Smooth muscle cell (in vitro differentiated cells): ENCODE results near the gene AASDHPPT. TPM values are rescaled to one million over a fixed set of nuclear protein-coding genes. Genes with fewer than 3 reads are reported as not detected.

Experiments
- DNase-seq: peaks from one replicate; lab custom pipeline; 2025; ENCODE audit not compliant: unreplicated experiment; lab: John Stamatoyannopoulos, UW
- H2AFZ ChIP-seq: fragments of 200-600 bp; sonication (generic); 2 replicates; pipeline ENCODE4 v1.6.0; 2016; ENCODE audit warnings: antibody characterized with exemption, low read depth, mild to moderate bottlenecking
- H3F3A ChIP-seq: fragments of 200-600 bp; sonication (generic); 2 replicates; pipeline ENCODE4 v1.6.0; 2017; ENCODE audit warnings: antibody characterized with exemption, low read depth
- H3K27ac ChIP-seq: fragments of 200-600 bp; sonication (generic); 2 replicates; pipeline ENCODE4 v1.5.1; 2016; ENCODE audit warnings: low read depth, mild to moderate bottlenecking
- H3K27me3 ChIP-seq: fragments of 200-600 bp; sonication (generic); 2 replicates; pipeline ENCODE4 v1.6.1; 2016; ENCODE audit warnings: low read depth, mild to moderate bottlenecking
- H3K36me3 ChIP-seq: fragments of 200-600 bp; sonication (generic); 2 replicates; pipeline ENCODE4 v1.5.1; 2016; ENCODE audit warnings: low read depth
- H3K4me1 ChIP-seq: fragments of 200-600 bp; sonication (generic); 2 replicates; pipeline ENCODE4 v1.5.1; 2016; ENCODE audit warnings: low read depth
- H3K4me2 ChIP-seq: fragments of 200-600 bp; sonication (generic); 2 replicates; pipeline ENCODE4 v1.6.0; 2016; ENCODE audit warnings: mild to moderate bottlenecking
- H3K4me3 ChIP-seq: fragments of 200-600 bp; sonication (generic); 2 replicates; pipeline ENCODE4 v1.5.1; 2016; ENCODE audit warnings: mild to moderate bottlenecking
- H3K79me2 ChIP-seq: fragments of 200-600 bp; sonication (generic); 2 replicates; pipeline ENCODE4 v1.6.0; 2016; ENCODE audit warnings: low read depth, mild to moderate bottlenecking
- H3K9ac ChIP-seq: fragments of 200-600 bp; sonication (generic); 2 replicates; pipeline ENCODE4 v1.6.0; 2016; ENCODE audit warnings: low read depth
- H3K9me3 ChIP-seq: fragments of 200-600 bp; sonication (generic); replicated peaks from 2 replicates; pipeline ENCODE4 v1.5.1; 2016; ENCODE audit warnings: low read depth
- H4K20me1 ChIP-seq: fragments of 200-600 bp; sonication (generic); 2 replicates; pipeline ENCODE4 v1.6.0; 2016; ENCODE audit warnings: low read depth
- CTCF ChIP-seq: fragments of 200-600 bp; sonication (generic); IDR thresholded peaks from 2 replicates; pipeline ENCODE4 v1.5.1; 2017; ENCODE audit warnings: borderline replicate concordance, mild to moderate bottlenecking, antibody characterized with exemption; ENCODE audit not compliant: insufficient read depth, poor library complexity, severe bottlenecking
- WGBS: methylation state at CpG from one replicate; pipeline ENCODE4 v1.1.7; 2016; ENCODE audit warnings: low lambda C conversion rate; 5-methylcytosine and 5-hydroxymethylcytosine counted together
- polyA plus RNA-seq: library from polyadenylated mRNA; unstranded; fragments of >200 nt; fragmentation: Nextera tagmentation; extraction: Ambion mirVana; gene quantifications from 2 replicates; pipeline ENCODE4 v1.2.1, GENCODE V29; 2016
- total RNA-seq: library from RNA; depleted of rRNA; stranded (reverse); fragments of >200 nt; gene quantifications from 2 replicates; pipeline ENCODE4 v1.2.3, GENCODE V29; 2014

The AASDHPPT gene
- total and polyA plus RNA-seq, 2 experiments from 2014 or later = 35.6 to 78.7 TPM

DNA sequence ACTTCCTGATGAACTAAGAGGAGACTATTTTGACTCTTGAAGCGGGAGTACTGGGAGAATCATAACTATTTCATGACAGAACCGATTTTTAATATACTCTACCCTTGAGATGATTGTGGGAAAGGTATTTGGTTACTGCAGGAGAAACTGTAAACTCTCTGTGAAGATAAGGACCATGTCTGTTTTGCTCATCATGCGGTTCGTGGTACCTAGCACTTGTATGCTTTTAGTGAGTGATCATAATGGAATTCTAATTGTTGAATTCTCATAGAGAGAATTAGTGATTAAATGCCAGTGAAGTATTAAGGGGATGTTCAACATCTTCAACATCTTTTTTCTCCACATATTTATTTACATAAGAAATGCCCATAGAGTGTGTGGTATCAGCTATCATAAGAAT lies 11.4 kb downstream of the AASDHPPT start:
- H3K9me3 ChIP-seq = no peaks in the 10 kb centered on the region
- 77% methylated on average over 4 of the region's 4 CpGs for WGBS
- DNase-seq = no peak

GRCh38 chr11:106091480-106092123 lies 14.1 kb downstream of the AASDHPPT start:
- no peaks in the 10 kb centered on the region for H3K27me3 ChIP-seq
- H3K4me1 ChIP-seq = peaks cover 9% of the 10 kb centered on the region
- peaks cover 41% of the 10 kb centered on the region for H4K20me1 ChIP-seq
- peaks cover 47% of the 10 kb centered on the region for H3K79me2 ChIP-seq
- peak overlapping the region; percentile 55 for H3K27ac ChIP-seq
- H3K4me3 ChIP-seq = no peak overlapping the region
- H3F3A ChIP-seq = peaks cover 8% of the 10 kb centered on the region
- TF ChIP-seq CTCF = no peak
- peaks cover 10% of the 10 kb centered on the region for H3K36me3 ChIP-seq
- H3K9ac ChIP-seq = no peak overlapping the region
- no peak overlapping the region for H2AFZ ChIP-seq
- 13% methylated on average over 3 of the region's 3 CpGs for WGBS
- H3K9me3 ChIP-seq = no peaks in the 10 kb centered on the region
- H3K4me2 ChIP-seq = peak overlapping the region; percentile 58
- no peak for DNase-seq

More for the DNA sequence above, 11.4 kb downstream of the AASDHPPT start:
- H3K4me3 ChIP-seq = no peak overlapping the region
- no peak for TF ChIP-seq CTCF
- H3K4me1 ChIP-seq = peaks cover 9% of the 10 kb centered on the region
- H3K4me2 ChIP-seq = no peak overlapping the region
- H4K20me1 ChIP-seq = peaks cover 53% of the 10 kb centered on the region
- H2AFZ ChIP-seq = no peak overlapping the region
- peaks cover 8% of the 10 kb centered on the region for H3F3A ChIP-seq
- no peaks in the 10 kb centered on the region for H3K27me3 ChIP-seq
- H3K27ac ChIP-seq = no peak overlapping the region
- no peak overlapping the region for H3K9ac ChIP-seq
- H3K79me2 ChIP-seq = peaks cover 63% of the 10 kb centered on the region
- peaks cover 6% of the 10 kb centered on the region for H3K36me3 ChIP-seq

DNA sequence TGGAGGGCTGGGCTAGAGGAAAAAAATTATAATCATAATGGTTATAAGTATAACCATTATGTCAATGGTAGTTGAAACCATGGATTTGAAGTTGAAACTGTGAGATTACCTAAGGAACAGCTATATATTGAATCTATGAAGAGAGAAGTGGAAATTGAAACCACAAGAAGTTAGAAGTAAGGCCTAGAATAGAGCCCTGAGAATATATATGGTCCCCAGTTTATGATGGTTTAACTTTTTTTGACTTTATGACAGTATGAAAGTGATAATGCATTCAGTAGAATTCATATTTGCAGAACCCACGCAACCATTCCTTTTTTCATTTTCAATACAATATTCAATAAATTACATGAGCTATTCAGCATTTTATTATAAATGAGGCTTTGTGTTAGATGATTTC lies 15.0 kb downstream of the AASDHPPT start:
- Histone ChIP-seq H3K4me3 (no peak overlapping the region), H3K27ac (no peak overlapping the region), H3K9ac (no peak overlapping the region), H3K4me2 (no peak overlapping the region), H3F3A (peaks cover 8% of the 10 kb centered on the region), H3K9me3 (no peaks in the 10 kb centered on the region), H2AFZ (no peak overlapping the region), H3K4me1 (peaks cover 9% of the 10 kb centered on the region), H3K36me3 (peaks cover 18% of the 10 kb centered on the region), H4K20me1 (peaks cover 38% of the 10 kb centered on the region), H3K27me3 (no peaks in the 10 kb centered on the region), H3K79me2 (peaks cover 41% of the 10 kb centered on the region)
- 100% methylated on average over 1 of the region's 1 CpG for WGBS
- no peak for DNase-seq
- no peak for TF ChIP-seq CTCF
